PC-3 (cell line): Measurements from ENCODE around the gene OGA. TPM values are rescaled to one million over a fixed set of nuclear protein-coding genes. Genes with fewer than 3 reads are reported as not detected.

Source experiments
- ATAC-seq: fragments of 200-7000 bp; cut with Tn5 transposase; 2 replicates; pipeline ENCODE4 v1.9.1; 2020; ENCODE audit warnings: mild to moderate bottlenecking, moderate library complexity
- Bru-seq: library from RNA; stranded (reverse); fragments of 400-500 nt; gene quantifications from one replicate; lab custom pipeline; 2021; lab: Mats Ljungman, UMichigan
- BruChase-seq, 2 experiments: library from RNA; stranded (reverse); fragments of 400-500 nt; gene quantifications; one replicate each; lab custom pipeline; 2021; lab: Mats Ljungman, UMichigan
- BruUV-seq: library from RNA; stranded (reverse); fragments of 400-500 nt; replicated peaks from 2 replicates; lab custom pipeline; 2021; lab: Mats Ljungman, UMichigan
- CTCF ChIA-PET: fragments of 300-600 bp; sonication (Branson Sonifier 250); formaldehyde crosslinking; loops from one replicate; lab custom pipeline; 2022; ENCODE audit warnings: antibody characterized with exemption; lab: Charles Lee
- POLR2A ChIA-PET: fragments of 300-600 bp; sonication (Branson Sonifier 250); formaldehyde crosslinking; loops from one replicate; lab custom pipeline; 2022; ENCODE audit warnings: antibody characterized with exemption; ENCODE audit not compliant: unreplicated experiment; lab: Charles Lee
- DNase-seq: peaks from one replicate; pipeline ENCODE4 v3.0.0-alpha.2; 2015
- H2AFZ ChIP-seq: fragments of 300-600 bp; sonication (generic); 2 replicates; pipeline ENCODE4 v1.6.0; 2016; ENCODE audit warnings: antibody characterized with exemption, low read length
- H3F3A ChIP-seq: fragments of 300-600 bp; sonication (generic); one replicate; pipeline ENCODE4 v1.6.0; 2017; ENCODE audit warnings: antibody characterized with exemption, low read length, control low read depth, mild to moderate bottlenecking; ENCODE audit not compliant: unreplicated experiment
- H3K27ac ChIP-seq: fragments of 300-600 bp; sonication (generic); 2 replicates; pipeline ENCODE4 v1.5.1; 2016; ENCODE audit warnings: mild to moderate bottlenecking, low read length
- H3K27me3 ChIP-seq: fragments of 300-600 bp; sonication (generic); 2 replicates; pipeline ENCODE4 v1.6.1; 2016; ENCODE audit warnings: low read length, mixed read lengths
- H3K36me3 ChIP-seq: fragments of 300-600 bp; sonication (generic); 2 replicates; pipeline ENCODE4 v1.6.1; 2016; ENCODE audit warnings: low read depth, mixed run types, low read length, mixed read lengths
- H3K4me1 ChIP-seq: fragments of 300-600 bp; sonication (generic); 2 replicates; pipeline ENCODE4 v1.5.1; 2016; ENCODE audit warnings: low read length; ENCODE audit not compliant: insufficient read depth
- H3K4me2 ChIP-seq: fragments of 300-600 bp; sonication (generic); 2 replicates; pipeline ENCODE4 v1.6.0; 2016; ENCODE audit warnings: low read length
- H3K4me3 ChIP-seq: fragments of 300-600 bp; sonication (generic); 2 replicates; pipeline ENCODE4 v1.5.1; 2016; ENCODE audit warnings: mild to moderate bottlenecking, low read length, mixed read lengths
- H3K79me2 ChIP-seq: fragments of 300-600 bp; sonication (generic); 2 replicates; pipeline ENCODE4 v1.6.1; 2017; ENCODE audit warnings: low read length, mixed read lengths
- H3K9ac ChIP-seq: fragments of 300-600 bp; sonication (generic); 2 replicates; pipeline ENCODE4 v1.6.0; 2016; ENCODE audit warnings: mild to moderate bottlenecking, low read length
- H3K9me2 ChIP-seq: fragments of 300-600 bp; sonication (generic); replicated peaks from 2 replicates; pipeline ENCODE4 v1.6.1; 2016; ENCODE audit warnings: mixed run types, low read length, mixed read lengths
- H3K9me3 ChIP-seq: fragments of 300-600 bp; sonication (generic); 2 replicates; pipeline ENCODE4 v1.6.1; 2016; ENCODE audit warnings: low read length, mixed read lengths
- H4K20me1 ChIP-seq: fragments of 300-600 bp; sonication (generic); 2 replicates; pipeline ENCODE4 v1.6.1; 2016; ENCODE audit warnings: low read length, mixed read lengths
- EZH2 ChIP-seq: fragments of 300-600 bp; sonication (generic); IDR thresholded peaks from one replicate; pipeline ENCODE4 v1.6.1; 2017; ENCODE audit warnings: antibody characterized with exemption, mild to moderate bottlenecking, low read length; ENCODE audit not compliant: unreplicated experiment
- EZH2phosphoT487 ChIP-seq: fragments of 300-600 bp; sonication (generic); IDR thresholded peaks from 2 replicates; pipeline ENCODE4 v1.6.1; 2018; ENCODE audit warnings: mild to moderate bottlenecking, antibody characterized with exemption, low read length, borderline replicate concordance
- intact Hi-C: fragments of 100-400 bp; cut with micrococcal nuclease; formaldehyde crosslinking; loops from 2 replicates; pipeline ENCODE4 v1.9.0; 2023
- long read RNA-seq: library from polyadenylated mRNA; unstranded; transcript quantifications from one replicate; pipeline ENCODE4 v2.0.0, GENCODE V29; 2021; ENCODE audit not compliant: unreplicated experiment
- total RNA-seq: library from RNA; depleted of rRNA; stranded (reverse); fragments of >200 nt; gene quantifications from 2 replicates; pipeline ENCODE4 v1.2.3, GENCODE V29; 2014; rRNA removed
- TF ChIP-seq, protein P1 (sequence below): fragments of 300-600 bp; sonication (generic); conservative IDR thresholded peaks from 2 replicates; pipeline ENCODE4 v1.5.1; 2017; ENCODE audit warnings: antibody characterized with exemption, low read depth, mild to moderate bottlenecking, low read length

OGA gene
- total RNA-seq (42.7 and 43.0 TPM in 2 replicates), Bru-seq, nascent RNA (percentile 93 among the genes with signal in this experiment), BruChase-seq, experiment 1, labeled RNA remaining after a 6-hour chase (percentile 93 among the genes with signal in this experiment), BruChase-seq, experiment 2, labeled RNA remaining after a 2-hour chase (percentile 97 among the genes with signal in this experiment)
- long read RNA-seq, full-length matches to known transcripts, result 51 of 89 reads
- long read RNA-seq, partial matches to known transcripts, result 19 of 89 reads
- long read RNA-seq, other reads (novel, unspliced or antisense), result 19 of 89 reads

DNA sequence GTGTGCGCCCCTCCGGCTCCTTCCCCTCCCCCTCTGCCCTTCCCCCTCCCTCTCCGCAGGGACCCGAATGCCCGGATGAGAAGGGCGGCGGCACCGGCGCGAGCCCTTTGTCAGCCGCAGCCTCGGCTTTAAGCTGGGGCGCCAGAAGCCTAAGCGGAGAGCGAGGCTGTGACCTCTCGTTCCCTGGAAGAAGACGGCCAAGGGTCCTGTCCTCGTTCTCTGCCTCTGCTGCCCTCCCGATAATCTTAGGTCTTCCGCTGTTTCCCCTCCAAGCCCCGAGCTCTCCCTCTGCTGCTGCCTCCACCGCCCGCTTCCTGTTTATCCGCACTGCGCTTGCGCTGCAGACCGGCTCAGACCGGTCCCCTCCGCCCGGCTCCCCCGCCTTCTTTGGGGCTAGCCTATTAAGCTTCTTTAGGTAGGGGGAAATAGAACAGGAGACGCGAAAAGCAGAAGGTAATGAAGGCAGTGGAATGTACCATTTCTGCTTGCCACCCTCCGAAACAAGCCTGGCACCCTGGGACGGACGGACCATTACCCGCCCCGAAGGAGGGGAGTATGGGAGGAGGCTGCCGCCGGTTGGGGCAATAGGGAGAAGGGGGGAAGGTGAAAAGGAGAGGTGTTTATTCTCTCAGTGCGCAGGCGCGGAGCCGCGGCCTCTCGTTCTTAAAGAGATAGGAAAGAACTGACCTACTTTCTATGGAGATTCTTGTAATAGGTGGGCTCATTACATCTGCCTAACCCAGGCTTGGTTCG lies at the start of gene OGA:
Gene OGA (minus strand): TSS at position 326 of the 753 bp plus-strand sequence. CDS start 422 bp downstream, outside the sequence.
- intact Hi-C loops, result loop anchor here (1.0 kb wide), 1 partner anchor 12 kb away; no protein-coding TSS in a partner anchor
- POLR2A ChIA-PET, result no interaction called here

DNA sequence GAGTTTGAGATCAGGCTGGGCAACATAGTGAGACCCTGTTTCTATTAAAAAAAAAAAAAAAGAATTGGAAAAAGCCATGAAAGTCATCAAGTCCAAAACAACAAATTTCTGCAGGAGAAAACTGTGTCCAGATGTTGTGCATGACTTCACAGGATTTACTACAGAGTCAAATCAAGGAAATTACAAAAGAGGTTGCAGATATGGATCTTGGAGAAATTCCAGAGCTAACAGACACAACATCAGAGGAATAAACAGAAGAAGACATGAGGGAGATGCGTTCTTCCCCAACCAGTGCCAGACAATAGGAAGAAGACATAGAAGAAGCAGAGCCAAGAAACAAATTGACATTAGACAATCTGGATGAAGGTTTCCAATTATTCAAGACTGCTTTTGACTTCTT lies 49.7 kb upstream of the OGA start:
- DNase-seq (no peak), ATAC-seq (no peak)
- H3K27me3 ChIP-seq, result no peaks in the 10 kb centered on the region
- H3K9me2 ChIP-seq, result no peaks in the 10 kb centered on the region
- H3F3A ChIP-seq, result no peaks in the 10 kb centered on the region
- no peak overlapping the region for H3K9ac ChIP-seq
- no peaks in the 10 kb centered on the region for H4K20me1 ChIP-seq
- no peaks in the 10 kb centered on the region for H3K4me1 ChIP-seq
- no peak overlapping the region for H2AFZ ChIP-seq
- no peak overlapping the region for H3K4me3 ChIP-seq
- TF ChIP-seq EZH2phosphoT487, result no peak
- TF ChIP-seq, protein P1, sequence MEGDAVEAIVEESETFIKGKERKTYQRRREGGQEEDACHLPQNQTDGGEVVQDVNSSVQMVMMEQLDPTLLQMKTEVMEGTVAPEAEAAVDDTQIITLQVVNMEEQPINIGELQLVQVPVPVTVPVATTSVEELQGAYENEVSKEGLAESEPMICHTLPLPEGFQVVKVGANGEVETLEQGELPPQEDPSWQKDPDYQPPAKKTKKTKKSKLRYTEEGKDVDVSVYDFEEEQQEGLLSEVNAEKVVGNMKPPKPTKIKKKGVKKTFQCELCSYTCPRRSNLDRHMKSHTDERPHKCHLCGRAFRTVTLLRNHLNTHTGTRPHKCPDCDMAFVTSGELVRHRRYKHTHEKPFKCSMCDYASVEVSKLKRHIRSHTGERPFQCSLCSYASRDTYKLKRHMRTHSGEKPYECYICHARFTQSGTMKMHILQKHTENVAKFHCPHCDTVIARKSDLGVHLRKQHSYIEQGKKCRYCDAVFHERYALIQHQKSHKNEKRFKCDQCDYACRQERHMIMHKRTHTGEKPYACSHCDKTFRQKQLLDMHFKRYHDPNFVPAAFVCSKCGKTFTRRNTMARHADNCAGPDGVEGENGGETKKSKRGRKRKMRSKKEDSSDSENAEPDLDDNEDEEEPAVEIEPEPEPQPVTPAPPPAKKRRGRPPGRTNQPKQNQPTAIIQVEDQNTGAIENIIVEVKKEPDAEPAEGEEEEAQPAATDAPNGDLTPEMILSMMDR, result no peak
- ChIA-PET CTCF (no interaction called here), POLR2A (no interaction called here)
- H3K4me2 ChIP-seq, result no peak overlapping the region
- no TSS peak for BruUV-seq
- H3K9me3 ChIP-seq, result no peaks in the 10 kb centered on the region
- no peak overlapping the region for H3K27ac ChIP-seq
- H3K79me2 ChIP-seq, result no peaks in the 10 kb centered on the region
- intact Hi-C loops, result no loop called here
- H3K36me3 ChIP-seq, result no peaks in the 10 kb centered on the region

More for the DNA sequence above, at the start of gene OGA:
- TF ChIP-seq EZH2 (no peak), EZH2phosphoT487 (no peak)
- TF ChIP-seq, protein P1, result no peak
- CTCF ChIA-PET, result interaction anchor here (0.5 to 1.5 kb wide), 3 partner anchors 22 to 310 kb away, joined by 4 to 7 read pairs (median 4); no protein-coding TSS in a partner anchor
- H3K27ac ChIP-seq, result peak within 1 kb of the TSS; percentile 53
- peaks cover 21% of the 10 kb centered on the region for H3K4me1 ChIP-seq
- peak within 1 kb of the TSS; percentile 99 for H3K4me2 ChIP-seq
- 0 out of 2 replicates have a peak, but pooled peaks cover 2% of the 10 kb centered on the region for H3K36me3 ChIP-seq
- H4K20me1 ChIP-seq, result peaks cover 40% of the 10 kb centered on the region
- H3K79me2 ChIP-seq, result peaks cover 50% of the 10 kb centered on the region
- no peaks in the 10 kb centered on the region for H3K27me3 ChIP-seq
- H3K9ac ChIP-seq, result peak within 1 kb of the TSS; percentile 94
- H2AFZ ChIP-seq, result peak within 1 kb of the TSS; percentile 90
- H3K9me3 ChIP-seq, result no peaks in the 10 kb centered on the region
- H3K9me2 ChIP-seq, result no peaks in the 10 kb centered on the region
- ATAC-seq (peak; percentile 86), DNase-seq (peak; percentile 95)
- TSS peak; percentile 36 for BruUV-seq
- peak within 1 kb of the TSS; percentile 99 for H3K4me3 ChIP-seq
- H3F3A ChIP-seq, result no peaks in the 10 kb centered on the region
